Skeletal muscle satellite cell (primary cell): ENCODE data around the gene IKZF1.
"Not testable (repeated sequence)": the region's sequence is repeated elsewhere in the genome, so short reads cannot be mapped to it uniquely, and the experiment has no call there.

Experiments used
- H3K27me3 ChIP-seq: 2 replicates; pipeline ENCODE4 v1.7.0; 2013; ENCODE audit warnings: low read length; ENCODE audit not compliant: control insufficient read depth, insufficient read depth
- H3K36me3 ChIP-seq: 2 replicates; pipeline ENCODE4 v1.7.0; 2013; ENCODE audit warnings: mild to moderate bottlenecking, control low read depth, low read length; ENCODE audit not compliant: insufficient read depth
- H3K4me1 ChIP-seq: 2 replicates; pipeline ENCODE4 v1.7.0; 2013; ENCODE audit warnings: low read length; ENCODE audit not compliant: control insufficient read depth, insufficient read depth
- H3K4me2 ChIP-seq: 2 replicates; pipeline ENCODE4 v1.7.0; 2013; ENCODE audit warnings: mild to moderate bottlenecking, low read length
- H3K4me3 ChIP-seq: 2 replicates; pipeline ENCODE4 v1.7.0; 2013; ENCODE audit warnings: low read length
- H3K9ac ChIP-seq: 2 replicates; pipeline ENCODE4 v1.7.0; 2013; ENCODE audit warnings: mild to moderate bottlenecking, low read depth, low read length, moderate library complexity
- H3K9me3 ChIP-seq: replicated peaks from 2 replicates; pipeline ENCODE4 v1.7.0; 2013; ENCODE audit warnings: mild to moderate bottlenecking, control low read depth, low read length

Gene IKZF1

GRCh38 chr7:50330696-50331095, 26.2 kb downstream of the IKZF1 start:
- H3K9me3 ChIP-seq: no peaks in the 10 kb centered on the region
- H3K4me3 ChIP-seq: no peak overlapping the region
- no peak overlapping the region for H3K9ac ChIP-seq
- H3K4me1 ChIP-seq: no peaks in the 10 kb centered on the region
- no peaks in the 10 kb centered on the region for H3K36me3 ChIP-seq
- no peak overlapping the region for H3K4me2 ChIP-seq
- H3K27me3 ChIP-seq: peaks cover 36% of the 10 kb centered on the region

GRCh38 chr7:50331564-50332208, 27.2 kb downstream of the IKZF1 start:
- Histone ChIP-seq H3K27me3 (peaks cover 29% of the 10 kb centered on the region), H3K4me1 (no peaks in the 10 kb centered on the region), H3K9ac (no peak overlapping the region), H3K4me2 (no peak overlapping the region), H3K4me3 (no peak overlapping the region), H3K9me3 (no peaks in the 10 kb centered on the region), H3K36me3 (no peaks in the 10 kb centered on the region)

- no peaks in the 10 kb centered on the region for H3K4me1 ChIP-seq
- H3K9me3 ChIP-seq: no peaks in the 10 kb centered on the region
- H3K4me3 ChIP-seq: no peak overlapping the region
- no peaks in the 10 kb centered on the region for H3K36me3 ChIP-seq
- no peak overlapping the region for H3K9ac ChIP-seq
- H3K4me2 ChIP-seq: no peak overlapping the region
- peaks cover 26% of the 10 kb centered on the region for H3K27me3 ChIP-seq
These were observed 28.0 kb downstream of the IKZF1 start for GRCh38 chr7:50332241-50333165.

GRCh38 chr7:50333221-50333651, 28.7 kb downstream of the IKZF1 start:
- Histone ChIP-seq H3K4me2 (no peak overlapping the region), H3K9ac (no peak overlapping the region), H3K27me3 (peaks cover 26% of the 10 kb centered on the region), H3K4me3 (no peak overlapping the region), H3K4me1 (no peaks in the 10 kb centered on the region), H3K36me3 (no peaks in the 10 kb centered on the region), H3K9me3 (no peaks in the 10 kb centered on the region)

- Histone ChIP-seq H3K4me3 (no peak overlapping the region), H3K36me3 (no peaks in the 10 kb centered on the region), H3K4me1 (no peaks in the 10 kb centered on the region)
These were observed 30.0 kb downstream of the IKZF1 start for GRCh38 chr7:50334341-50334994.

GRCh38 chr7:50335230-50335794, 30.8 kb downstream of the IKZF1 start:
- Histone ChIP-seq H3K36me3 (no peaks in the 10 kb centered on the region), H3K4me3 (no peak overlapping the region), H3K4me1 (no peaks in the 10 kb centered on the region), H3K4me2 (no peak overlapping the region), H3K9me3 (no peaks in the 10 kb centered on the region), H3K9ac (no peak overlapping the region), H3K27me3 (peaks cover 26% of the 10 kb centered on the region)

More at GRCh38 chr7:50334341-50334994, 30.0 kb downstream of the IKZF1 start:
- Histone ChIP-seq H3K4me2 (no peak overlapping the region), H3K9me3 (no peaks in the 10 kb centered on the region), H3K9ac (no peak overlapping the region), H3K27me3 (peaks cover 26% of the 10 kb centered on the region)

- no peaks in the 10 kb centered on the region for H3K9me3 ChIP-seq
- no peaks in the 10 kb centered on the region for H3K4me1 ChIP-seq
- H3K27me3 ChIP-seq: peaks cover 26% of the 10 kb centered on the region
- no peak overlapping the region for H3K4me2 ChIP-seq
- H3K36me3 ChIP-seq: no peaks in the 10 kb centered on the region
- no peak overlapping the region for H3K9ac ChIP-seq
- no peak overlapping the region for H3K4me3 ChIP-seq
These were observed 31.6 kb downstream of the IKZF1 start for GRCh38 chr7:50335795-50336754.

GRCh38 chr7:50336894-50337703, 32.6 kb downstream of the IKZF1 start:
- Histone ChIP-seq H3K9me3 (no peaks in the 10 kb centered on the region), H3K36me3 (no peaks in the 10 kb centered on the region), H3K4me2 (no peak overlapping the region), H3K27me3 (peaks cover 17% of the 10 kb centered on the region), H3K4me3 (no peak overlapping the region), H3K4me1 (no peaks in the 10 kb centered on the region), H3K9ac (no peak overlapping the region)

- H3K4me1 ChIP-seq: peaks cover 11% of the 10 kb centered on the region
- H3K4me3 ChIP-seq, H3K36me3 ChIP-seq, H3K9ac ChIP-seq, H3K27me3 ChIP-seq, H3K4me2 ChIP-seq, H3K9me3 ChIP-seq: not testable (repeated sequence)
These were observed 35.0 kb downstream of the IKZF1 start for GRCh38 chr7:50339472-50339871.

GRCh38 chr7:50339990-50340500, 35.5 kb downstream of the IKZF1 start:
- no peaks in the 10 kb centered on the region for H3K36me3 ChIP-seq
- H3K4me2 ChIP-seq: no peak overlapping the region
- H3K27me3 ChIP-seq: no peaks in the 10 kb centered on the region
- H3K9me3 ChIP-seq: no peaks in the 10 kb centered on the region
- H3K9ac ChIP-seq: no peak overlapping the region
- H3K4me3 ChIP-seq: no peak overlapping the region
- peaks cover 11% of the 10 kb centered on the region for H3K4me1 ChIP-seq
